Activated T-cell treated with anti-CD3 and anti-CD28 coated beads, Interleukin-2, amount 50 U/mL, for 24 hours (primary cell): ENCODE measurements around the gene FYCO1.
A peak's percentile ranks its signal among the peaks of the same experiment; 100 is the strongest.
"Not testable (repeated sequence)": the region's sequence is repeated elsewhere in the genome, so short reads cannot be mapped to it uniquely, and the experiment has no call there.

Experiments
- DNase-seq: peaks from one replicate; pipeline ENCODE4 v3.0.0-alpha.2; 2020
- H3K27ac Mint-ChIP-seq: 2 replicates; pipeline ENCODE4 v1.8.0; 2020; ENCODE audit warnings: mild to moderate bottlenecking, mixed read lengths
- H3K27me3 Mint-ChIP-seq: 2 replicates; pipeline ENCODE4 v1.8.0; 2020; ENCODE audit warnings: mixed read lengths
- H3K36me3 Mint-ChIP-seq: 2 replicates; pipeline ENCODE4 v1.8.0; 2020; ENCODE audit warnings: low read depth, mixed read lengths
- H3K4me1 Mint-ChIP-seq: 2 replicates; pipeline ENCODE4 v1.8.0; 2020; ENCODE audit warnings: low read depth, mixed read lengths
- H3K4me3 Mint-ChIP-seq: 2 replicates; pipeline ENCODE4 v1.8.0; 2020; ENCODE audit warnings: mild to moderate bottlenecking, moderate library complexity, mixed read lengths
- H3K9me3 Mint-ChIP-seq: 2 replicates; pipeline ENCODE4 v1.8.0; 2020; ENCODE audit warnings: mixed read lengths

FYCO1 gene

DNA sequence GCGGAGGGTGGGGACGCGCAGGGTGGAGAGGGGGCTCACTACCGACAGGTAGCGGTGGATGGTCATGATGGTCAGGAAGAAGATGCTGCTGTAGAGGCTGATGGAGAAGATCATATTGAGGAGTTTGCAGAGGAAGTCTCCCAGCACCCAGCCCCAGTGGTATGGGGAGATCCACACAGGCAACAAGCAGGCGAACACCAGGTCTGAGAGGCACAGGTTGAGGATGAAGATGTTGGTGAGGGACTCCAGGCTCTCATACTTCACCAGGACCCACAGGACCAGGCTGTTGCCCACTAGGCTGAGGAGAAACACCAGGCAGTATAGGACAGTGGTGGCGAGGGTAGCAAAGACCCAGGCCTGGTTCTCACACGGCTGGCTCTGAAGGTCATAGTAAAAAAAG, 25.9 kb upstream of the FYCO1 start:
- Mint-ChIP-seq H3K4me3 (no peak overlapping the region), H3K27me3 (peaks cover 11% of the 10 kb centered on the region), H3K4me1 (peaks cover 28% of the 10 kb centered on the region), H3K27ac (no peak overlapping the region), H3K36me3 (no peaks in the 10 kb centered on the region), H3K9me3 (no peaks in the 10 kb centered on the region)
- no peak for DNase-seq

DNA sequence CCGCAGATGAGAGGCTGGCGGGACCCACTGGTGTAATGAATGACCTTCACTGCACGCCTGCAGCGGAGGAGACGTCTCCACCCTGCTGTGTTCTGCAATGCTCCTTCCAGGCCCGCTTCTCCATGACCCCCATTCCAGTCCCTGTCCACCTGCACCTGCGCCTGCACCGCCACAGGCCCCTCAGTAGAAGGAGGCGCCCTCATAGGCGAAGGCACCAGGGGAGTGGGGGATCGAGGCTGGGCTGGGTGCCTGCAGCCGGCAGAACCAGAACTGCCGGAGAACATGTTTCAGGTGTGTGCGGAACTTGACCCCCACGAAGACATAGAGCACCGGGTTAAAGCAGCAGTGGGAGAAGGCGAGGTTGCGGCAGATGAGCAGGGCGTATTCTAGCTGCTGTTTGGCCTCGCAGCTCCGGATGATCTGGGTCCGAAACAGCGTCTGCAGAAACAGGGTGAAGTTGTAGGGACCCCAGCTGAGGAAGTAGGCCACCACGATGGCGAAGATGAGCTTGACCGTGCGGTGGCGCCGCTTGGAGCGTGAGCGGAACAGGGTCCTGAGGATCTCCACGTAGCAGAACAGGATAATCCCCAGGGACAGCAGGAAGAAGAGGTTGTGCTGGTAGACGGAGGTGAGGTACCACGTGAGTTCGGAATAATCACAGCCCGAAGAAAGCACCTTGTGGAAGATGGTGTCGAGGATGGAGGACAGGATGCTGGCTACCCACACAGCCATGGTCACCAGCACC, 25.3 kb upstream of the FYCO1 start:
- Mint-ChIP-seq H3K4me1 (peaks cover 28% of the 10 kb centered on the region), H3K27ac (no peak overlapping the region), H3K36me3 (no peaks in the 10 kb centered on the region), H3K9me3 (no peaks in the 10 kb centered on the region), H3K27me3 (peaks cover 11% of the 10 kb centered on the region), H3K4me3 (no peak overlapping the region)
- no peak for DNase-seq

DNA sequence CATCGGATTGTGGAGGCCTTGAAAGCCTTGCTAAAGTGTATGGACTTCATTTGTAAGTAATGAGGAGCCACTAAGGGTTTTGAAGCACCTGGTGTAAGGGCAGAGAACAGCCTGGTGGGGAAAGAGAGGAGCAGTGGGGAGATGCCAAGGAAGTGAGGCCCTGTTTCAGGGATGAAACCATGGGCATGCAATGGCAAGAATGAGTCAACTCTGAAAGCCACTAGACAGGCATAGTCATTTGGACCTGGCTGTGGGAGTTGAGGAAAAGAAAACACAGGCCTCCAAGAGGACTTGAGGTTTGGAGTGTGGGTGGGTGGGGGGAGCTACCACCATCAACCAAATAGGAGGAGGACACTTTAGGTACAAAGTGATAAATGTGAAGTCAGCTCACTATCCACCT, 24.1 kb upstream of the FYCO1 start:
- no peaks in the 10 kb centered on the region for H3K36me3 Mint-ChIP-seq
- H3K27me3 Mint-ChIP-seq, result peaks cover 11% of the 10 kb centered on the region
- peak overlapping the region; percentile 20 for H3K27ac Mint-ChIP-seq
- H3K9me3 Mint-ChIP-seq, result no peaks in the 10 kb centered on the region
- DNase-seq, result no peak
- H3K4me3 Mint-ChIP-seq, result no peak overlapping the region
- H3K4me1 Mint-ChIP-seq, result peaks cover 33% of the 10 kb centered on the region

DNA sequence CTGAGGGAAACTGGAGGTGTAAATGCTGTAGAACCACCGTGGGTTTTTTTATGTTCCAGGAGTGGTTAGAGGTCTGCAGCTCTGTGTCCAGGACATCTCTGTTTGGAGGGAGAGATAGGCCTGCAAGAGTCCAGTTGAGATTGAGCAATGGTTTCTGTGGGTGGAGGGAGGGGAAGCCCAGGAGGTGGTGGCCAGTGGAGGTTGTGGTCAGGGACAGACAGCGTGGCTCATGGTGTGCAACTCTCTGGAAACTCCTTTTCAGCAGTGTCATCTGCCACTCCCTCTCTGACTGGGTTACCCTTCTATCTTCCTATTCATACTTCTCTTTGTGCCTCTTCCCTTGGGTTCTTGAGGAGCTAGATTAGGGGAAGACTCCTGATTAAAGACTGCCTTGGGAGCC, 22.1 kb upstream of the FYCO1 start:
- no peak overlapping the region for H3K4me3 Mint-ChIP-seq
- H3K9me3 Mint-ChIP-seq, result no peaks in the 10 kb centered on the region
- H3K36me3 Mint-ChIP-seq, result no peaks in the 10 kb centered on the region
- H3K4me1 Mint-ChIP-seq, result peaks cover 33% of the 10 kb centered on the region
- peaks cover 11% of the 10 kb centered on the region for H3K27me3 Mint-ChIP-seq
- no peak overlapping the region for H3K27ac Mint-ChIP-seq
- no peak for DNase-seq

DNA sequence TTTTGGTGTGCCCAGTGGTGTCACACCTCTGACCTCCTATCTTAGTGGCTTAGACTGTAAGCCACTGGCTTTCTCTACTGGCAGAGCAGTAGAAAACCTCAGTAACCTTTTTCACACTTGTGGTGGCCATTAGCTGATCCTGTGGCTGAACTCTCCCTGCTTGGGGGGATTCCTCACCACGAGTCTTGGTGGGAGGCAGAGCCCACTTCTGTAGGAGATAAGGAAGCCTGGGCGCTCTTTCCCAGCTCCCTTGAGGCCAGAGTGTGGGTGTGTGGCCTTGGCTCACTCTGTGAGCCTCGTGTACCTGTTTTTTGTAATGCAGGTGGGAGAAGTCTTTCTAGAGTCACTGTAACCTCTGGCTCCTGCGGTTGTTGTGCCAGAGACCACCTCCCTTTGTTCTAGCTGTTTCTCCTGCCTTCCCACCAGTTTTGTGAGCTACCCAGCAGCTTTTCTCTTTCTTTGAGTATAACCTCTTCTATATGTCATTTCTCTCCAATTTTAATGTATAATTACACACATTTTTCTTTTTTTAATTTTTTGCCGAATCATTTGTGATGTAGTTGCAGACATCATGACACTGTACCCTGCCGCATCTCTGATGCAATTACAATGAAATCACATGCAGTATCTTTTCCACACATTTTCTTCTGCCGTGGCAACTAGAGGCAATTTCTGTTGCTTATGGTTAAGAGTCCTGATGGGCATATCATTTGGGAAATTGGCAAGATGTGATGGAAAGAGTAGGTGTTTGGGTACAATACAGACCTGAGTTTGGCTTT, 17.9 kb upstream of the FYCO1 start:
- DNase-seq, result no peak
- H3K4me3 Mint-ChIP-seq, result no peak overlapping the region
- no peaks in the 10 kb centered on the region for H3K36me3 Mint-ChIP-seq
- H3K4me1 Mint-ChIP-seq, result peaks cover 31% of the 10 kb centered on the region
- H3K9me3 Mint-ChIP-seq, result no peaks in the 10 kb centered on the region
- no peaks in the 10 kb centered on the region for H3K27me3 Mint-ChIP-seq
- H3K27ac Mint-ChIP-seq, result no peak overlapping the region

DNA sequence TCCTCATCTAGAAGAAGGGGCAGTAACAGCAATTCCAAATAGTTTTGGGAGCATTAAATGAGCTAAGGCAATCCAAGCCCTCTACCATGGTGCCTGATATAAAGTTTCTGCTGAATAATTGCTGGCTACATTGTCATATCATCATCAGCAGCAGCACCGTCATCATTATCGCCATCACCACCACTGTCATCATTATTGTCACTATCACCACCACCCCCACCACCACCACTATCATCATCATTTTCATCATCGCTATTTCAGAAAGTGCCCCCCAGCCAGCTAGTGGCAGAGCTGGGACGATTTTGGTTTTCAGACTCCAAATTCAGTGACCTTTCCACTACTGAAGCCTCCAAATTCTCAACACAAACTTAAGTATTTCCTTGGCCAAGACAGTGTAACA, 16.6 kb upstream of the FYCO1 start:
- H3K9me3 Mint-ChIP-seq, result no peaks in the 10 kb centered on the region
- no peak overlapping the region for H3K27ac Mint-ChIP-seq
- peaks cover 21% of the 10 kb centered on the region for H3K4me1 Mint-ChIP-seq
- H3K36me3 Mint-ChIP-seq, result no peaks in the 10 kb centered on the region
- no peak for DNase-seq
- no peaks in the 10 kb centered on the region for H3K27me3 Mint-ChIP-seq
- H3K4me3 Mint-ChIP-seq, result no peak overlapping the region

DNA sequence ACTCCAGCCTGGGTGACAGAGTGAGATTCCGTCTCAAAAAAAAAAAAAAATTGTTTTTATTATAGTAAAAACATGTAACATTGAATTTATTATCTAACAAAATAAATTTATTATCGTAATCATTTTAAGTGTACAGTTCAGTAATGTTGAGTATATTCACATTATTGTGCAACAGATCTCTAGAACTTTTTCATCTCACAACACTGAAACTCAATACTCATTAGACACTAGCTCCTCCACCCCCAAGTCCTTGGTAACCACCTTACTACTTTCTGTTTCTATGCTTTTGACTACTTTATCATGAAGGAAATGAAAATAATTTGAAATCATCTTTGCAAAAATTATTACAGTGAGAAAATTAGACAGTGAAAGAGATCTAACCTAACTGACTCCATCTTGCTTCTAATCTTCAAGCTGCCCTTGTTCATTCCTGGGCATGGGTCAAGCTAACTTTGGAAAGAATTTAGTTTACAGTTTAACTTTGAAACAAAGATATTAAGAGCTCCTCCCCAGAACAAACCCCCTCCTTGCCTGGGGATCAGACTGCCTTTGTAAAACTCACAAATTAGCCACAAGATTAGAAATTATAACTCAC, 15.0 kb upstream of the FYCO1 start:
- Mint-ChIP-seq H3K4me3 (no peak overlapping the region), H3K27me3 (no peaks in the 10 kb centered on the region), H3K9me3 (no peaks in the 10 kb centered on the region), H3K36me3 (no peaks in the 10 kb centered on the region), H3K27ac (no peak overlapping the region), H3K4me1 (peaks cover 20% of the 10 kb centered on the region)
- no peak for DNase-seq

DNA sequence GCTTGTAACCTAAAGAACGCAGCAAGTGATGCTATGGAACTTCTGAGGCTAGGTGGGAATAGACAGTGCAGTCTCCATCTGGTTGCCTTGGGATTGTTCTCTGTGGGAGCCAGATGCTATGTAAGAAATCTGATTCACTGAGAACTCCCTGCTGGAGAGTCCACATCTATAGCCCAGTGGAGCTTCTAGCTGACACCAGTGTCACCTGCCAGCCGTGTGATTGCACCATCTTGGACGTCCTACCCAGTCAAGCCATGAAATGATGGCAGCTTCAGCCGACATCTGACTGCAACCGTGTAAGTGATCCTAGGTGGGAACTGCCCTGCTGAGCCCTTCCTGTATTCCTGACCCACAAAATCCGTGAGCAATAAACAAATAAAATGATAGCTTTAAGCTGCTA, 12.4 kb upstream of the FYCO1 start:
- no peak for DNase-seq
- Mint-ChIP-seq H3K27me3 (no peaks in the 10 kb centered on the region), H3K9me3 (no peaks in the 10 kb centered on the region), H3K4me3 (no peak overlapping the region), H3K27ac (no peak overlapping the region), H3K4me1 (peaks cover 16% of the 10 kb centered on the region), H3K36me3 (no peaks in the 10 kb centered on the region)

DNA sequence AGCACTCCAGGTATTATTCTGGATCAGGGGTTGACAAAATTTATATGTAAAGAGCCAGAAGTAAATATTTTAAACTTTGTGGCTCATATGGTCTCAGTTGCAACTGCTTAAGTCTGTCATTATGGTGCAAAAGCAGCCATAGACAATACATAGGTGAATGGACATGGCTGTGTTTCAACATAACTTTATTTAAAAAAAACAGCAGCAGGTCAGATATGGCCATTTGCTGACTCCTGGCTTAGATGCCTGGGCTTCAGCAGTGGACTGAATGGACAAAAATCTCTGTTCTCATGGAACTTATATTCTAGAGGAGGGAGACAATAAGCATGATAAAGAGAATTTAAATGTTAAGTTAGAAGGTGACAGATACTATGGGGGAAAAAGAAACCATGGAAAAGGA, 11.7 kb upstream of the FYCO1 start:
- Mint-ChIP-seq H3K27me3 (no peaks in the 10 kb centered on the region), H3K36me3 (no peaks in the 10 kb centered on the region), H3K4me1 (peaks cover 14% of the 10 kb centered on the region), H3K27ac (no peak overlapping the region), H3K4me3 (no peak overlapping the region), H3K9me3 (no peaks in the 10 kb centered on the region)
- no peak for DNase-seq

DNA sequence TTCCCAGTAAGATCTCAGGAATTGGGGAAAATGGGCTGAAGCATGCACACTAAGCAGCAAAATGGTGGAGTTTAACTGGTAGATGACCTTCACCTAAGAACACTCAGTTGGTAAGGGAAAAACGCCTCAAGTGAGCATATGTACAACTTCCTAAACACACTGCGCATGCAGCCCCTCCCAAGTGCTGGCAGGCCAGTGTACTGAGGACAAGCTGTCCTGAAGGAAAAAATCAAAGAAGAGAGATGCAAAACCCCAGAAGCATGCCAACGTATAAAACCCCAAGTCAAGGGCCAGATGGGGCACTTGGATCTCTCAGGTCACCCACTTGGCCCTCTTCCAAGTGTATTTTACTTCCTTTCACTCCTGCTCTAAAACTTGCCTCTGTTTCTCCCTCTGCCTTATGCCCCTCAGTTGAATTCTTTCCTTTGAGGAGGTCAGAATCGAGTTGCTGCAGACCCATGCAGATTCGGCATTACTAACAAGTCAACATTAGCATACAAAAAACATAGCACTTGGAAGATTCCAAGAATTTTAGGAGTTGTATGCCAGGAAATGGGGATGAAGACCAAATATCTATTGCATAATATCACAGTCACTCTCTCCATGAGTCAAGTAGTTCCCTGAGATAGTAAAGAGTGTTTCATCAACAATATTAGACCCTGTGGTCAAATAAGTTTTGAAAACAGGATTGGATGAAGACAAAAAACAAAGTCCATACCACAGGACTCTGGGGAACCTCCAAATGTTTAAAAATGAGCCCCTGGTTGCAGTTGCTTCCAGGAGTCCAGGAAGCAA, 10.8 kb upstream of the FYCO1 start:
- no peak for DNase-seq
- no peaks in the 10 kb centered on the region for H3K9me3 Mint-ChIP-seq
- H3K4me3 Mint-ChIP-seq, result no peak overlapping the region
- no peaks in the 10 kb centered on the region for H3K27me3 Mint-ChIP-seq
- H3K4me1 Mint-ChIP-seq, result peaks cover 14% of the 10 kb centered on the region
- no peak overlapping the region for H3K27ac Mint-ChIP-seq
- no peaks in the 10 kb centered on the region for H3K36me3 Mint-ChIP-seq

DNA sequence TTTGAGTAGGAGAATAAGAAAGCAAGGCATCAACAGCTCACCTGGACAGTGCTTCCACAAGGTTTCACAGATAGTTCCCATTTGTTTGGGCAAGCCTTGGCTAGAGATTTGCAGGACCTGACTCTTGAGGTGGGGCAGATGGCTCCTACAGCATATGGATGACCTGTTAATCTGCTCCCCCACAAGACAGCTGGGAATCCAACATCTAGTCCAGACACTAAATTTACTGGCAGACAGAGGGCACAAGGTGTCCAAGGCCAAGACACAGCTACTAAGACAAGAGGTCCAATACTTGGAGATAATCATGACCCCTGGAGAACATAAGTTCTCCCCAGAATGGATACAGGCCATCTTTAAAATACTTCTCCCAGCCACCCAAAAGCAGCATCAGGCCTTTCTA, 8.1 kb upstream of the FYCO1 start:
- not testable (repeated sequence) for DNase-seq, H3K4me1 Mint-ChIP-seq, H3K4me3 Mint-ChIP-seq, H3K9me3 Mint-ChIP-seq, H3K36me3 Mint-ChIP-seq, H3K27me3 Mint-ChIP-seq, H3K27ac Mint-ChIP-seq

DNA sequence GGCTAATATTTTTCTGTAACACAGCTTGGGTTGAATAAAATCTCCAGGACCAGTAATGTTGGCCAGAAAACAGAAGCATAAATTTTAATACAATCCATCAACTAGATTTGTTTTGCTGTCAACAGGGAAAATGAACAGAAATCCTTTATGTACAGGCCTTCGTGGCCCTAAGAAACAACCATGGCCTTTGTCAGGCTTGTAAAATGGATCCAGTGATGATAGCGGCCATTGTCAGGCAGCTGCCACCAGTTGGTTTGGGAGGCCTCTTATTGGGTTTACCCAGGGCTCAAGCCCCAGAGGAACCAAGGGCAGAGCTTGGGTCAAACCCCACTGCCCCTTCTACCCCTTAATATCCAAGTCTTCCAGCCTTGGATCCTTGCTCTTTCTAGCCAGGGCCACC, 5.6 kb upstream of the FYCO1 start:
- no peak for DNase-seq
- H3K27me3 Mint-ChIP-seq, result no peaks in the 10 kb centered on the region
- H3K27ac Mint-ChIP-seq, result no peak overlapping the region
- no peak overlapping the region for H3K4me3 Mint-ChIP-seq
- no peaks in the 10 kb centered on the region for H3K9me3 Mint-ChIP-seq
- H3K36me3 Mint-ChIP-seq, result no peaks in the 10 kb centered on the region
- H3K4me1 Mint-ChIP-seq, result peaks cover 7% of the 10 kb centered on the region

DNA sequence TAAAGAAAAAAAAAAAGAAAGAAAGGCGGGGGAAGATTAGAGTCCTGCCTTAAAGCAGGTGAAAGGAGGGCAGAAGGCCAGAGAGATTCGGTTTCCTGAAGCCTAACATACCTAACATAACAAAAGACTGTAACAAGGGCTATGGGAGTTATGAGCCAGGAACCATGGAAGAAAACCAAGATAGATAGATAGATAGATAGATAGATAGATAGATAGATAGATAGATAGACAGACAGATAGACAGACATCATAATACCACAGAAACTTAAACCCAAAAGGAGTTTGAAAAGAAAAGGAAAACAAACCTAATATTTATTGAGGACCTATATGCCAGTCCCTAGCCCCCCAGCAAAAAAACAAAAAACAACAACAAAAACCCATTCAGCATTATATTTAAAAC, 2.3 kb upstream of the FYCO1 start:
- H3K27me3 Mint-ChIP-seq, result no peaks in the 10 kb centered on the region
- peaks cover 29% of the 10 kb centered on the region for H3K4me1 Mint-ChIP-seq
- no peak overlapping the region for H3K27ac Mint-ChIP-seq
- H3K4me3 Mint-ChIP-seq, result no peak overlapping the region
- H3K36me3 Mint-ChIP-seq, result peaks cover 10% of the 10 kb centered on the region
- peaks cover 3% of the 10 kb centered on the region for H3K9me3 Mint-ChIP-seq
- DNase-seq, result no peak

DNA sequence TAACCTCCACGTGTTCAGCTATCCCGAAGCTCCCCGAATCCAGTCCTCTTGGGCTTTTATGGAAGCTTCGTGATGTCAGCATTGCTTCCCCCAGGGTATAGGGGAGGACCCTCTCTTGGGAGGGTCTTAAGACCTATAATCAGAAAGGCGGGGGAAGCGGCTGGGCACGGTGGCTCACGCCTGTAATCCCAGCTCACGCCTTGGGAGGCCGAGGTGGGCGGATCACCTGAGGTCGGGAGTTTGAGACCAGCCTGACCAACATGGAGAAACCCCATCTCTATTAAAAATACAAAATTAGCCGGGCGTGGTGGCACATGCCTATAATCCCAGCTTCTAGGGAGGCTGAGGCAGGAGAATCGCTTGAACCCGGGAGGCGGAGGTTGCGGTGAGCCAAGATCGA, 1.9 kb upstream of the FYCO1 start:
- H3K27me3 Mint-ChIP-seq, H3K4me3 Mint-ChIP-seq, DNase-seq, H3K27ac Mint-ChIP-seq, H3K9me3 Mint-ChIP-seq: not testable (repeated sequence)
- Mint-ChIP-seq H3K4me1 (peaks cover 33% of the 10 kb centered on the region), H3K36me3 (peaks cover 13% of the 10 kb centered on the region)
